CD8-positive, alpha-beta memory T cell (primary cell): ENCODE data around the gene ZNF486. TPM values are rescaled to one million over a fixed set of nuclear protein-coding genes. Genes with fewer than 3 reads are reported as not detected.
A peak's percentile ranks its signal among the peaks of the same experiment; 100 is the strongest.
"Not testable (repeated sequence)": the region's sequence is repeated elsewhere in the genome, so short reads cannot be mapped to it uniquely, and the experiment has no call there.

Experiments
- CTCF ChIA-PET: fragments of 350-600 bp; sonication (Branson Sonifier 250); formaldehyde crosslinking; loops from one replicate; lab custom pipeline; 2021; ENCODE audit warnings: antibody characterized with exemption; lab: Charles Lee
- POLR2A ChIA-PET: fragments of 350-600 bp; sonication (Branson Sonifier 250); formaldehyde crosslinking; loops from one replicate; lab custom pipeline; 2021; ENCODE audit warnings: antibody characterized with exemption; lab: Charles Lee
- DNase-seq, 5 donors: peaks; one replicate each; pipeline versions ENCODE4 v3.0.0 to v3.0.0-alpha.2; 2020 to 2022; ENCODE audit warnings: mixed read lengths in 1 of 5
- H3K27ac ChIP-seq: one replicate; pipeline ENCODE4 v1.7.0; 2013; ENCODE audit warnings: low read depth, mild to moderate bottlenecking, low read length, moderate library complexity
- H3K27me3 ChIP-seq: 2 replicates; pipeline ENCODE4 v1.7.0; 2013; ENCODE audit warnings: low read length, mild to moderate bottlenecking; ENCODE audit not compliant: insufficient read depth, poor library complexity, severe bottlenecking
- H3K36me3 ChIP-seq: 2 replicates; pipeline ENCODE4 v1.7.0; 2013; ENCODE audit warnings: mild to moderate bottlenecking, low read length, moderate library complexity; ENCODE audit not compliant: insufficient read depth
- H3K4me1 ChIP-seq: 2 replicates; pipeline ENCODE4 v1.7.0; 2013; ENCODE audit warnings: mild to moderate bottlenecking, low read length, moderate library complexity; ENCODE audit not compliant: insufficient read depth
- H3K4me3 ChIP-seq: 2 replicates; pipeline ENCODE4 v1.7.0; 2013; ENCODE audit warnings: mild to moderate bottlenecking, low read length
- H3K9me3 ChIP-seq: 2 replicates; pipeline ENCODE4 v1.7.0; 2013; ENCODE audit warnings: mild to moderate bottlenecking, low read length
- H3K27ac Mint-ChIP-seq, 8 donors: one replicate each; pipeline ENCODE4 v1.8.0; 2020 to 2021; ENCODE audit warnings: mixed read lengths in 8 of 8, mild to moderate bottlenecking in 6 of 8, inconsistent platforms in 3 of 8, moderate library complexity in 3 of 8
- H3K27me3 Mint-ChIP-seq, 2 donors: one replicate each; pipeline ENCODE4 v1.8.0; 2020 to 2021; ENCODE audit warnings: mixed read lengths in 2 of 2, mild to moderate bottlenecking in 1 of 2, moderate library complexity in 1 of 2
- H3K36me3 Mint-ChIP-seq, 3 donors: one replicate each; pipeline ENCODE4 v1.8.0; 2020 to 2021; ENCODE audit warnings: mixed read lengths in 3 of 3, inconsistent platforms in 1 of 3, mild to moderate bottlenecking in 1 of 3
- H3K4me1 Mint-ChIP-seq, 3 donors: one replicate each; pipeline ENCODE4 v1.8.0; 2020 to 2021; ENCODE audit warnings: mixed read lengths in 3 of 3, inconsistent platforms in 1 of 3, mild to moderate bottlenecking in 1 of 3
- H3K4me3 Mint-ChIP-seq, 7 donors: one replicate each; pipeline ENCODE4 v1.8.0; 2020 to 2021; ENCODE audit warnings: mixed read lengths in 7 of 7, mild to moderate bottlenecking in 6 of 7, moderate library complexity in 4 of 7, inconsistent platforms in 2 of 7
- H3K9me3 Mint-ChIP-seq, 5 donors: one replicate each; pipeline ENCODE4 v1.8.0; 2020 to 2022; ENCODE audit warnings: mixed read lengths in 5 of 5, mild to moderate bottlenecking in 3 of 5, moderate library complexity in 2 of 5, inconsistent platforms in 1 of 5
- polyA plus RNA-seq: library from polyadenylated mRNA; unstranded; fragments of 300-500 nt; fragmentation: Illumina TruSeq; gene quantifications from one replicate; pipeline ENCODE4 v1.2.3, GENCODE V29; 2021
- total RNA-seq, 2 experiments: library from RNA; stranded (reverse); gene quantifications; one replicate each; pipeline ENCODE4 v1.2.3, GENCODE V29; 2021

Gene ZNF486
- 10 to 100 TPM; 10.5 to 12.0 TPM for total RNA-seq
- 4.9 TPM for polyA plus RNA-seq

DNA sequence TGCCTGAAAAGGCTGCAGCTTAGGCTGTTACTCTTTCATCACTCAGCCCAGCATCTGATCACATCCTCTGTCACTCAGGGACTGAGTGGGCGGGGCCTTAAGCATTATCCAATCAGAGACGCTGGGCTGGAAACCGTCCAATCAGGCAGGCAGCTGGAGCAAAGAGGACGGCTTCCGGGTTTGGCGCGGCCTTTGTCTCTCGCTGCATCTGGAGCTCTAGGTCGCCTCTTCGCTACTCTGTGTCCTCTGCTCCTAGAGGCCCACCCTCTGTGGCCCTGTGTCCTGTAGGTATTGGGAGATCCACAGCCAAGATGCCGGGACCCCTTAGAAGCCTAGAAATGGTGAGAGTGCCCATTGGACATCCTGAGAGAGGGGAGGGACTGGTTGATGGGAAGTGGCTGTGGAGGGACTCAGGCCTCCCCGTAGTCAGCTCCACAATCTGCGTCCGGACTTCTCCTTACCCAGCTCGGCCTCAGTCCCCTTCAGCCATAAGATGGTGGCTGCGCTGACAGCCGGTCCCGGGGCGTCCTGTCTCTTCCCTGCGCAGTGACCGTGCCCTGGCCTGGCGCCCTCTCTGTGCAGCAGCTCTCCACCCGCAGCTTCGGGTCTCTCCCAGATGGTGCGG lies at the start of gene ZNF486:
Gene ZNF486 (plus strand): TSS at position 195 of the 625 bp plus-strand sequence. CDS start 117 bp downstream, at position 312.
- DNase-seq, result peak; percentile 86 to 97 (median 91)
- Mint-ChIP-seq H3K27me3 (peaks cover 0 to 1% of the 10 kb centered on the region in 2 donors), H3K4me1 (peaks cover 44 to 73% (median 44%) of the 10 kb centered on the region in 3 donors), H3K27ac (peak within 1 kb of the TSS; percentile 58 to 99 (median 94)), H3K9me3 (peaks cover 0 to 4% (median 0%) of the 10 kb centered on the region in 5 donors), H3K36me3 (peaks cover 12 to 32% (median 13%) of the 10 kb centered on the region in 3 donors), H3K4me3 (peak within 1 kb of the TSS; percentile 94 to 99 (median 97))
- Histone ChIP-seq H3K27ac (peak within 1 kb of the TSS; percentile 71), H3K27me3 (no peaks in the 10 kb centered on the region), H3K36me3 (peaks cover 8% of the 10 kb centered on the region), H3K4me1 (peaks cover 13% of the 10 kb centered on the region), H3K4me3 (peak within 1 kb of the TSS; percentile 96), H3K9me3 (no peaks in the 10 kb centered on the region)
- ChIA-PET CTCF (interaction anchor here (1.0 to 1.5 kb wide), 3 partner anchors 8 to 127 kb away, joined by 3 read pairs; no protein-coding TSS in a partner anchor), POLR2A (interaction anchor here (0.6 to 1.6 kb wide), 7 partner anchors 71 to 879 kb away, joined by 3 to 12 read pairs (median 7); partner anchors contain the start of genes ZNF66, ZNF682, ZNF737 and ZNF90)

- H3K27me3 ChIP-seq, H3K4me3 ChIP-seq, CTCF ChIA-PET, POLR2A ChIA-PET, H3K4me1 ChIP-seq, H3K4me1 Mint-ChIP-seq, H3K36me3 ChIP-seq, H3K27ac Mint-ChIP-seq, H3K4me3 Mint-ChIP-seq, H3K27me3 Mint-ChIP-seq, DNase-seq, H3K27ac ChIP-seq: not testable (repeated sequence)
- H3K9me3 ChIP-seq, result peaks cover 34% of the 10 kb centered on the region
- H3K9me3 Mint-ChIP-seq, result peaks cover 48 to 83% (median 70%) of the 10 kb centered on the region in 5 donors
- H3K36me3 Mint-ChIP-seq, result peaks cover 5 to 60% (median 57%) of the 10 kb centered on the region in 3 donors
Measured at GRCh38 chr19:20118064-20118839, 48.8 kb upstream of the ZNF486 start.

- Histone ChIP-seq H3K4me1 (no peaks in the 10 kb centered on the region), H3K27ac (no peak overlapping the region), H3K27me3 (no peaks in the 10 kb centered on the region), H3K36me3 (no peaks in the 10 kb centered on the region), H3K4me3 (no peak overlapping the region), H3K9me3 (peaks cover 16% of the 10 kb centered on the region)
- Mint-ChIP-seq H3K36me3 (peaks cover 11 to 50% (median 48%) of the 10 kb centered on the region in 3 donors), H3K4me1 (no peaks in the 10 kb centered on the region), H3K27ac (no peak overlapping the region), H3K9me3 (peaks cover 51 to 74% (median 64%) of the 10 kb centered on the region in 5 donors), H3K27me3 (no peaks in the 10 kb centered on the region), H3K4me3 (no peak overlapping the region)
- POLR2A ChIA-PET, result no interaction called here
- DNase-seq, result no peak
- CTCF ChIA-PET, result no interaction called here
Measured at GRCh38 chr19:20124879-20125278, 42.1 kb upstream of the ZNF486 start.

DNA sequence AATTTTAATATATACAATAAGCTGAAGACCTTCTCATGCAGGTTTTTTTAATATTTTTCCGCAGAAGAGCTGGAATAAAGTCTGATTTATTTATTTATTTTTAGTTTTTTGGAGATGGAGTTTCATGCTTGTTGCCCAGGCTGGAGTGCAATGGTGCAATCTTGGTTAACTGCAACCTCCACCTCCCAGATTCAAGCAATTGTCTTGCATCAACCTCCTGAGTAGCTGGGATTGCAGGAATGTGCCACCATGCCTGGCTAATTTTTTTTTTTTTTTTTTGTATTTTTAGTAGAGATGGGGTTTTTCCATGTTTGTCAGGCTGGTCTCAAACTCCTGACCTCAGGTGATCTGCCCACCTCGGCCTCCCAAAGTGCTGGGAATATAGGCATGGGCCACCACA lies 34.1 kb upstream of the ZNF486 start:
- H3K9me3 Mint-ChIP-seq, result peaks cover 9 to 42% (median 32%) of the 10 kb centered on the region in 5 donors
- H3K4me3 ChIP-seq, DNase-seq, CTCF ChIA-PET, H3K27ac Mint-ChIP-seq, H3K4me1 Mint-ChIP-seq, H3K4me3 Mint-ChIP-seq, H3K27me3 ChIP-seq, H3K27ac ChIP-seq, H3K27me3 Mint-ChIP-seq, H3K4me1 ChIP-seq, H3K36me3 ChIP-seq, H3K9me3 ChIP-seq, POLR2A ChIA-PET: not testable (repeated sequence)
- H3K36me3 Mint-ChIP-seq, result peaks cover 6 to 33% (median 10%) of the 10 kb centered on the region in 3 donors

GRCh38 chr19:20137714-20138113 lies 29.3 kb upstream of the ZNF486 start:
- H3K4me3 Mint-ChIP-seq, H3K4me3 ChIP-seq, H3K4me1 ChIP-seq, POLR2A ChIA-PET, H3K36me3 ChIP-seq, H3K4me1 Mint-ChIP-seq, DNase-seq, H3K27me3 ChIP-seq, H3K9me3 ChIP-seq, H3K27me3 Mint-ChIP-seq, CTCF ChIA-PET, H3K27ac ChIP-seq, H3K27ac Mint-ChIP-seq: not testable (repeated sequence)
- Mint-ChIP-seq H3K36me3 (peaks cover 0 to 16% (median 0%) of the 10 kb centered on the region in 3 donors), H3K9me3 (peaks cover 0 to 29% (median 22%) of the 10 kb centered on the region in 5 donors)

DNA sequence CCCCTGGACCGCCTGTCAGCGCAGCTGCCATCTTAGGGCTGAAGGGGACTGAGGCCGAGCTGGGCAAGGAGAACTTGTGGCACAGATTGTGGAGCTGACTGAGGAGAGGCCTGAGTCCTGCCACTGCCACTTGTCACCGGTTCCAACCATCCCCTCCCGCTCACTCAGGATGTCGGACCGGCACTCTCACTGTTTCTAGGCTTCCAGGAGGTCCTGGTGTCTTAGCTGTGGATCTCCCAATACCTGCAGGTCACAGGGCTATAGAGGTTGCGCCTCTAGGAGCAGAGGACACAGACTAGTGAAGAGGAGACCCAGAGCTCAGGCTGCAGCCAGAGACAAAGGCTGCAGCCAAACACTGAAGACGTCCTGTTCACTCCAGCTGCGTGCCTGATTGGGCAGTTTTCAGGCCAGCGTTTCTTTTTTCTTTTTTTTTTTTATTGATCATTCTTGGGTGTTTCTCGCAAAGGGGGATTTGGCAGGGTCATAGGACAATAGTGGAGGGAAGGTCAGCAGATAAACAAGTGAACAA lies 15.3 kb upstream of the ZNF486 start:
- CTCF ChIA-PET, result no interaction called here
- no peaks in the 10 kb centered on the region for H3K4me1 ChIP-seq
- H3K4me3 ChIP-seq, result no peak overlapping the region
- Mint-ChIP-seq H3K27ac (no peak overlapping the region), H3K4me1 (peaks cover 0 to 1% (median 0%) of the 10 kb centered on the region in 3 donors), H3K36me3 (no peaks in the 10 kb centered on the region), H3K4me3 (no peak overlapping the region), H3K27me3 (no peaks in the 10 kb centered on the region), H3K9me3 (no peaks in the 10 kb centered on the region)
- no peaks in the 10 kb centered on the region for H3K9me3 ChIP-seq
- no peak overlapping the region for H3K27ac ChIP-seq
- DNase-seq, result no peak
- H3K27me3 ChIP-seq, result no peaks in the 10 kb centered on the region
- no peaks in the 10 kb centered on the region for H3K36me3 ChIP-seq
- POLR2A ChIA-PET, result no interaction called here

GRCh38 chr19:20152506-20152905 lies 14.5 kb upstream of the ZNF486 start:
- H3K27me3 Mint-ChIP-seq, H3K27ac ChIP-seq, CTCF ChIA-PET, DNase-seq, H3K27me3 ChIP-seq, H3K36me3 ChIP-seq, H3K4me1 Mint-ChIP-seq, H3K4me1 ChIP-seq, H3K27ac Mint-ChIP-seq, H3K9me3 Mint-ChIP-seq, H3K9me3 ChIP-seq, H3K4me3 Mint-ChIP-seq, H3K36me3 Mint-ChIP-seq, POLR2A ChIA-PET, H3K4me3 ChIP-seq: not testable (repeated sequence)

DNA sequence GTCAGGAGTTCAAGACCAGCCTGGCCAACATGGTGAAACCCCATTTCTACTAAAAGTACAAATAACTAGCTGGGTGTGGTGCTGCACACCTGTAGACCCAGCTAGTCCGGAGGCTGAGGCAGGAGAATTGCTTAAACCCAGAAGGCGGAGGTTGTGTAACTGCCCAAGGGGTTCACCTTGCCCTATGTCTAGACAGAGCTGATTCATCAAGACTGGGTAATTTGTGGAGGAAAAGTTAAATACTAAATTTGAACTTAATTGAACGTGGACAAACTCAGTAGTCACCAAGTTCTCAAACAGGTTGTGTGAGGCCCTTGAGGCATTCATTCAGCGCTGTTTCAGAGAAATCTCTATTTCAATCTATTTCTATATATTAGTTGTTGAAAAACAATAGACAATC lies 13.7 kb upstream of the ZNF486 start:
- no peaks in the 10 kb centered on the region for H3K9me3 Mint-ChIP-seq
- no peaks in the 10 kb centered on the region for H3K4me1 Mint-ChIP-seq
- H3K27me3 ChIP-seq, result no peaks in the 10 kb centered on the region
- H3K27me3 Mint-ChIP-seq, result no peaks in the 10 kb centered on the region
- no peaks in the 10 kb centered on the region for H3K4me1 ChIP-seq
- peaks cover 0 to 3% (median 0%) of the 10 kb centered on the region in 3 donors for H3K36me3 Mint-ChIP-seq
- H3K9me3 ChIP-seq, result no peaks in the 10 kb centered on the region
- H3K27ac ChIP-seq, result no peak overlapping the region
- H3K27ac Mint-ChIP-seq, result no peak overlapping the region
- H3K4me3 Mint-ChIP-seq, result no peak overlapping the region
- H3K36me3 ChIP-seq, result no peaks in the 10 kb centered on the region
- DNase-seq, result no peak
- H3K4me3 ChIP-seq, result no peak overlapping the region
- ChIA-PET CTCF (no interaction called here), POLR2A (no interaction called here)
